Measurements from ENCODE around the gene HBQ1.
"Not testable (repeated sequence)": the region's sequence is repeated elsewhere in the genome, so short reads cannot be mapped to it uniquely, and the experiment has no call there.

HBQ1 gene

DNA sequence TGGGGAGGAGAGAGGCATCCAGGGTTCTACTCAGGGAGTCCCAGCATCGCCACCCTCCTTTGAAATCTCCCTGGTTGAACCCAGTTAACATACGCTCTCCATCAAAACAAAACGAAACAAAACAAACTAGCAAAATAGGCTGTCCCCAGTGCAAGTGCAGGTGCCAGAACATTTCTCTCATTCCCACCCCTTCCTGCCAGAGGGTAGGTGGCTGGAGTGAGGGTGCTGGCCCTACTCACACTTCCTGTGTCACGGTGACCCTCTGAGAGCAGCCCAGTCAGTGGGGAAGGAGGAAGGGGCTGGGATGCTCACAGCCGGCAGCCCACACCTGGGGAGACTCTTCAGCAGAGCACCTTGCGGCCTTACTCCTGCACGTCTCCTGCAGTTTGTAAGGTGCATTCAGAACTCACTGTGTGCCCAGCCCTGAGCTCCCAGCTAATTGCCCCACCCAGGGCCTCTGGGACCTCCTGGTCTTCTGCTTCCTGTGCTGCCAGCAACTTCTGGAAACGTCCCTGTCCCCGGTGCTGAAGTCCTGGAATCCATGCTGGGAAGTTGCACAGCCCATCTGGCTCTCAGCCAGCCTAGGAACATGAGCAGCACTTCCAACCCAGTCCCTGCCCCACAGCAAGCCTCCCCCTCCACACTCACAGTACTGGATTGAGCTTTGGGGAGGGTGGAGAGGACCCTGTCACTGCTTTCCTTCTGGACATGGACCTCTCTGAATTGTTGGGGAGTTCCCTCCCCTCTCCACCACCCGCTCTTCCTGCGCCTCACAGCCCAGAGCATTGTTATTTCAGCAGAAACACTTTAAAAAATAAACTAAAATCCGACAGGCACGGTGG, 6.1 kb upstream of the HBQ1 start:
- DNase-seq (ENCODE audit: low read depth); H3K4me3 ChIP-seq (ENCODE audit: low read depth, low read length): not testable (repeated sequence)

DNA sequence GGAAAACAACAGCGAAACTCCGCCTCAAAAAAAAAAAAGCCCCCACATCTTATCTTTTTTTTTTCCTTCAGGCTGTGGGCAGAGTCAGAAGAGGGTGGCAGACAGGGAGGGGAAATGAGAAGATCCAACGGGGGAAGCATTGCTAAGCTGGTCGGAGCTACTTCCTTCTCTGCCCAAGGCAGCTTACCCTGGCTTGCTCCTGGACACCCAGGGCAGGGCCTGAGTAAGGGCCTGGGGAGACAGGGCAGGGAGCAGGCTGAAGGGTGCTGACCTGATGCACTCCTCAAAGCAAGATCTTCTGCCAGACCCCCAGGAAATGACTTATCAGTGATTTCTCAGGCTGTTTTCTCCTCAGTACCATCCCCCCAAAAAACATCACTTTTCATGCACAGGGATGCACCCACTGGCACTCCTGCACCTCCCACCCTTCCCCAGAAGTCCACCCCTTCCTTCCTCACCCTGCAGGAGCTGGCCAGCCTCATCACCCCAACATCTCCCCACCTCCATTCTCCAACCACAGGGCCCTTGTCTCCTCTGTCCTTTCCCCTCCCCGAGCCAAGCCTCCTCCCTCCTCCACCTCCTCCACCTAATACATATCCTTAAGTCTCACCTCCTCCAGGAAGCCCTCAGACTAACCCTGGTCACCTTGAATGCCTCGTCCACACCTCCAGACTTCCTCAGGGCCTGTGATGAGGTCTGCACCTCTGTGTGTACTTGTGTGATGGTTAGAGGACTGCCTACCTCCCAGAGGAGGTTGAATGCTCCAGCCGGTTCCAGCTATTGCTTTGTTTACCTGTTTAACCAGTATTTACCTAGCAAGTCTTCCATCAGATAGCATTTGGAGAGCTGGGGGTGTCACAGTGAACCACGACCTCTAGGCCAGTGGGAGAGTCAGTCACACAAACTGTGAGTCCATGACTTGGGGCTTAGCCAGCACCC, 5.0 kb upstream of the HBQ1 start:
- H3K4me3 ChIP-seq (ENCODE audit: low read depth, low read length) = no peak overlapping the region
- no peak for DNase-seq (ENCODE audit: low read depth)

DNA sequence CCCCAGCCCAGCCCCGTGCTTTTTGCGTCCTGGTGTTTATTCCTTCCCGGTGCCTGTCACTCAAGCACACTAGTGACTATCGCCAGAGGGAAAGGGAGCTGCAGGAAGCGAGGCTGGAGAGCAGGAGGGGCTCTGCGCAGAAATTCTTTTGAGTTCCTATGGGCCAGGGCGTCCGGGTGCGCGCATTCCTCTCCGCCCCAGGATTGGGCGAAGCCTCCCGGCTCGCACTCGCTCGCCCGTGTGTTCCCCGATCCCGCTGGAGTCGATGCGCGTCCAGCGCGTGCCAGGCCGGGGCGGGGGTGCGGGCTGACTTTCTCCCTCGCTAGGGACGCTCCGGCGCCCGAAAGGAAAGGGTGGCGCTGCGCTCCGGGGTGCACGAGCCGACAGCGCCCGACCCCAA, 4.3 kb upstream of the HBQ1 start:
- not testable (repeated sequence) for DNase-seq (ENCODE audit: low read depth); H3K4me3 ChIP-seq (ENCODE audit: low read depth, low read length)

DNA sequence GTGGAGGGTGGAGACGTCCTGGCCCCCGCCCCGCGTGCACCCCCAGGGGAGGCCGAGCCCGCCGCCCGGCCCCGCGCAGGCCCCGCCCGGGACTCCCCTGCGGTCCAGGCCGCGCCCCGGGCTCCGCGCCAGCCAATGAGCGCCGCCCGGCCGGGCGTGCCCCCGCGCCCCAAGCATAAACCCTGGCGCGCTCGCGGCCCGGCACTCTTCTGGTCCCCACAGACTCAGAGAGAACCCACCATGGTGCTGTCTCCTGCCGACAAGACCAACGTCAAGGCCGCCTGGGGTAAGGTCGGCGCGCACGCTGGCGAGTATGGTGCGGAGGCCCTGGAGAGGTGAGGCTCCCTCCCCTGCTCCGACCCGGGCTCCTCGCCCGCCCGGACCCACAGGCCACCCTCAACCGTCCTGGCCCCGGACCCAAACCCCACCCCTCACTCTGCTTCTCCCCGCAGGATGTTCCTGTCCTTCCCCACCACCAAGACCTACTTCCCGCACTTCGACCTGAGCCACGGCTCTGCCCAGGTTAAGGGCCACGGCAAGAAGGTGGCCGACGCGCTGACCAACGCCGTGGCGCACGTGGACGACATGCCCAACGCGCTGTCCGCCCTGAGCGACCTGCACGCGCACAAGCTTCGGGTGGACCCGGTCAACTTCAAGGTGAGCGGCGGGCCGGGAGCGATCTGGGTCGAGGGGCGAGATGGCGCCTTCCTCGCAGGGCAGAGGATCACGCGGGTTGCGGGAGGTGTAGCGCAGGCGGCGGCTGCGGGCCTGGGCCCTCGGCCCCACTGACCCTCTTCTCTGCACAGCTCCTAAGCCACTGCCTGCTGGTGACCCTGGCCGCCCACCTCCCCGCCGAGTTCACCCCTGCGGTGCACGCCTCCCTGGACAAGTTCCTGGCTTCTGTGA, 3.5 kb upstream of the HBQ1 start, which contains the start of gene HBA1:
TSS of gene HBA1 (plus strand) at position 204 of the 906 bp plus-strand sequence. CDS start at position 241, 37 bp downstream.
- not testable (repeated sequence) for H3K4me3 ChIP-seq (ENCODE audit: low read depth, low read length); DNase-seq (ENCODE audit: low read depth)

DNA sequence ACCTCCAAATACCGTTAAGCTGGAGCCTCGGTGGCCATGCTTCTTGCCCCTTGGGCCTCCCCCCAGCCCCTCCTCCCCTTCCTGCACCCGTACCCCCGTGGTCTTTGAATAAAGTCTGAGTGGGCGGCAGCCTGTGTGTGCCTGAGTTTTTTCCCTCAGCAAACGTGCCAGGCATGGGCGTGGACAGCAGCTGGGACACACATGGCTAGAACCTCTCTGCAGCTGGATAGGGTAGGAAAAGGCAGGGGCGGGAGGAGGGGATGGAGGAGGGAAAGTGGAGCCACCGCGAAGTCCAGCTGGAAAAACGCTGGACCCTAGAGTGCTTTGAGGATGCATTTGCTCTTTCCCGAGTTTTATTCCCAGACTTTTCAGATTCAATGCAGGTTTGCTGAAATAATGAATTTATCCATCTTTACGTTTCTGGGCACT, 2.9 kb upstream of the HBQ1 start:
- H3K4me3 ChIP-seq (ENCODE audit: low read depth, low read length) = no peak overlapping the region
- DNase-seq (ENCODE audit: low read depth) = no peak

DNA sequence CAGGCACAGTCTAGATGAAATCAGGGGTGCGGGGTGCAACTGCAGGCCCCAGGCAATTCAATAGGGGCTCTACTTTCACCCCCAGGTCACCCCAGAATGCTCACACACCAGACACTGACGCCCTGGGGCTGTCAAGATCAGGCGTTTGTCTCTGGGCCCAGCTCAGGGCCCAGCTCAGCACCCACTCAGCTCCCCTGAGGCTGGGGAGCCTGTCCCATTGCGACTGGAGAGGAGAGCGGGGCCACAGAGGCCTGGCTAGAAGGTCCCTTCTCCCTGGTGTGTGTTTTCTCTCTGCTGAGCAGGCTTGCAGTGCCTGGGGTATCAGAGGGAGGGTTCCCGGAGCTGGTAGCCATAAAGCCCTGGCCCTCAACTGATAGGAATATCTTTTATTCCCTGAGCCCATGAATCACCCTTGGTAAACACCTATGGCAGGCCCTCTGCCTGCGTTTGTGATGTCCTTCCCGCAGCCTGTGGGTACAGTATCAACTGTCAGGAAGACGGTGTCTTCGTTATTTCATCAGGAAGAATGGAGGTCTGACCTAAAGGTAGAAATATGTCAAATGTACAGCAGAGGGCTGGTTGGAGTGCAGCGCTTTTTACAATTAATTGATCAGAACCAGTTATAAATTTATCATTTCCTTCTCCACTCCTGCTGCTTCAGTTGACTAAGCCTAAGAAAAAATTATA, 2.1 kb upstream of the HBQ1 start:
- H3K4me3 ChIP-seq (ENCODE audit: low read depth, low read length) = no peak overlapping the region
- DNase-seq (ENCODE audit: low read depth) = no peak

DNA sequence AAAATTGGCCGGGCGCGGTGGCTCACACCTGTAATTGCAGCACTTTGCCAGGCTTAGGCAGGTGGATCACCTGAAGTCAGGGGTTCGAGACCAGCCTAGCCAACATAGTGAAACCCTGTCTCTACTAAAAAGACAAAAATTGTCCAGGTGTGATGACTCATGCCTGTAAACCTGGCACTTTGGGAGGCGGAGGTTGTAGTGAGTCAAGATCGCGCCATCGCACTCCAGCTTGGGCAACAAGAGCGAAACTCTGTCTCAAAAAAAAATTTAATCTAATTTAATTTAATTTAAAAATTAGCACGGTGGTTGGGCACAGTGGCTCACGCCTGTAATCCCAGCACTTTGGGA, 1.6 kb upstream of the HBQ1 start:
- no peak overlapping the region for H3K4me3 ChIP-seq (ENCODE audit: low read depth, low read length)
- no peak for DNase-seq (ENCODE audit: low read depth)

DNA sequence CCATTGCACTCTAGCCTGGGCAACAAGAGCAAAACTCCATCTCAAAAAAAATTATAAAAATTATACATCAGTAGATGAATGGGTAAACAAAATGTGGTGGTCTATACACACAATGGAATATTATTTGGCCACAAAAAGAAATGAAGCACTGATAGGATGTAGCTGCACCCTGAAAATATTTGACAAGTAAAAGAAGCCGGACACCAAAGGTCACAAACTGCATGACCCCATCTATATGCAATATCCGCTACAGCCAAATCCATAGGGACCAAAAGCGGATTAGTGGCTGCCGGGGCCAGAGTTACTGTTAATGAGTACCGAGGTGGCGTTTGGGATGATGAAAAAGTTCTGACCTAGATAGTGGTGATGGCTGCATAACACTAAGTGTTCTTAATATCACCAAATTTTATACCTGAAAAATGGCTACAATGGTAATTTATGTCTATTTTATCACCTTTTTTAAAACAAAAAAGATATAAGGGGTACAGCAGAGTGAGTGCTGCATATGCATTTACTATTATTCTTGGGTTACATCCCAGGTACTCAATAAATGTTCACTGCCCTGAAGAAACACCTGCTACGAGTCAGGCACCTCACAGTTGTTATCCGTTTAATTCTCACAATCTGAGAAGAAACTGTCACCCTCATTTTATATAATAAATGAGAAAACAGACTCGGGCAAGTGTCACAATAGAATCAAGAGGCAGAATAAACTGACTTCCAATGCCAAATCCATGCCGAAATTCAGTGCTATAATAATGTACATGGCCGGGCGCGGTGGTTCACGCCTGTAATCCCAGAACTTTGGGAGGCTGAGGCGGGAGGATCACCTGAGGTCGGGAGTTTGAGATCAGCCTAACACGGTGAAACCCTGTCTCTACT, 807 bp upstream of the HBQ1 start:
- H3K4me3 ChIP-seq (ENCODE audit: low read depth, low read length) = no peak overlapping the region
- DNase-seq (ENCODE audit: low read depth) = no peak

DNA sequence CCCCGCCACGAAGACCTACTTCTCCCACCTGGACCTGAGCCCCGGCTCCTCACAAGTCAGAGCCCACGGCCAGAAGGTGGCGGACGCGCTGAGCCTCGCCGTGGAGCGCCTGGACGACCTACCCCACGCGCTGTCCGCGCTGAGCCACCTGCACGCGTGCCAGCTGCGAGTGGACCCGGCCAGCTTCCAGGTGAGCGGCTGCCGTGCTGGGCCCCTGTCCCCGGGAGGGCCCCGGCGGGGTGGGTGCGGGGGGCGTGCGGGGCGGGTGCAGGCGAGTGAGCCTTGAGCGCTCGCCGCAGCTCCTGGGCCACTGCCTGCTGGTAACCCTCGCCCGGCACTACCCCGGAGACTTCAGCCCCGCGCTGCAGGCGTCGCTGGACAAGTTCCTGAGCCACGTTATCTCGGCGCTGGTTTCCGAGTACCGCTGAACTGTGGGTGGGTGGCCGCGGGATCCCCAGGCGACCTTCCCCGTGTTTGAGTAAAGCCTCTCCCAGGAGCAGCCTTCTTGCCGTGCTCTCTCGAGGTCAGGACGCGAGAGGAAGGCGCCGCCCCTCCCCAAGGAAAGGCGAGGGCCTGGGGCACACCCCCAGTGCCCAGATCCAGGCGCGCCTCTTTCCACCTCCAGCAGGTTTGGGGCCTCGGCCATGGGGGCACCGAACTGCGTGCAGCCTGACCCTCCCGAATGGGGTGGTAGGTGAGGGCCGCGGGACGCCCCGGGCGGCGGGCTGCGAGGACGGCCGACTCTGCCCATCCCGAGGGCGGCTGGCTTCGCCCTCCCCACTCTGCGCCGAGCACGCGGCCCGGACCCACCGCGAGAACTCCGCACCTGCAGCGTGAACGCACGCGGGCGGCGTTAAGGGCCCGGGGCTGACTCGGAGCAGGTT, 664 bp downstream of the HBQ1 start:
- peak overlapping the region; percentile 46 for H3K4me3 ChIP-seq (ENCODE audit: low read depth, low read length)
- DNase-seq (ENCODE audit: low read depth) = no peak

DNA sequence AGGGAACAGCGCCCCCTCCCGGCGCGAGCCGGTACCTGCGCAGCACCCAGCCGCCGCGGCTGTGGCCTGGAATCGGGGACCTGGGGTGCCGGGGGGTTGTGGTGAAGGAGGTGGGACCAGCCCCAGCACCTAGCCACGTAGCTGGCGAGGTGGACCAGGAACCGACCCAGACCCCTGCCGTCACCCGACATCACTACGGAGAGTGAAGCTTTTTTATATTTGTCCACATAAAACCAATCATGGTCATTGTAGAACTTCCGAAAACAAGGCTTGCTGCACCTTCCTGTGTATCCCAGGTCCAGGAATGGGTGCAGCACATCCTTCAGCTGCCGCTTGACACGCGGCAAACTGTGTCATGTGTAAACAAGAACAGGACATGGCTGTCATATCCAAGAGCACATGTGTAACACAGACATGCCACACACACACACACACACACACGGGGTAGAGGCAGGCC, 1.3 kb downstream of the HBQ1 start:
- peak overlapping the region; percentile 46 for H3K4me3 ChIP-seq (ENCODE audit: low read depth, low read length)
- DNase-seq (ENCODE audit: low read depth) = no peak

DNA sequence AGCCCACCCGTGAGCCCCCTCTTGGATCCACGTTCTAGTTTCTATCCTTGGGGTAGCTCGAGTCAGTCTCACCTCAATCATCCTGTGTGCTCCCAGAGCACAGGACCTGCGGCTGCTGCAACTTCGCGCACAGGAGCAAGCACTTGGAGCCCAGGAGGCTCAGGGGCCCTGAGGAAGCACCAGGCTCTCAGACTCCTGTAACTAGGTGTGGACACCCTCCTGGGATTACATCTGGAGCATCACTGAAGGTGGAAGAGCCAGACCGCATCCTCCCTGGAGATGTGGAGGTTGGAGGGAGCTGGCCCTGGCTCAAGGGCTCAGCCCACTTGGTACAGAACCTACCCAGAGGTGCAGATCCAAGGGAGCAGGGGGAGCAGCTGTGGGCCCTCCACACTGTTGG, 2.7 kb downstream of the HBQ1 start:
- DNase-seq (ENCODE audit: low read depth) = no peak
- no peak overlapping the region for H3K4me3 ChIP-seq (ENCODE audit: low read depth, low read length)

DNA sequence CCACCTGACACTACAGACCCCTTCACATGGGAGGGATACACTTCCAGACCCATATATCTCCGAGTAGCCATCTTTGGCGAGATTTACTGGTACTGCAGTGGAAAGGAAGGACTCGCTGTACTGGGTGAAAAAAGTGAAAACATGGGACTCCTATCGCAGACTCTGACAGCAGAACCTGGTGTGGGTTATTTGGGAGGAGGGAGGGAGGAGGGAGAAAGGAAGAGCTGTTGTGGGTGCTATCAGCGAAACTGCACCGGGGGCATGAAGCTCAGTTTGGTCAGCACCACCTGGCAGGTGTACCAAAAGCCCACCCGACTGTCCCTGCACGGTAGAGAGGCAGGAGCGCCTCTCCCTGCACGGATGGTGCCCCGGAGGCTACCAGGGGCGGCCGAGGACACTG, 5.0 kb downstream of the HBQ1 start:
- DNase-seq (ENCODE audit: low read depth) = no peak
- no peak overlapping the region for H3K4me3 ChIP-seq (ENCODE audit: low read depth, low read length)

DNA sequence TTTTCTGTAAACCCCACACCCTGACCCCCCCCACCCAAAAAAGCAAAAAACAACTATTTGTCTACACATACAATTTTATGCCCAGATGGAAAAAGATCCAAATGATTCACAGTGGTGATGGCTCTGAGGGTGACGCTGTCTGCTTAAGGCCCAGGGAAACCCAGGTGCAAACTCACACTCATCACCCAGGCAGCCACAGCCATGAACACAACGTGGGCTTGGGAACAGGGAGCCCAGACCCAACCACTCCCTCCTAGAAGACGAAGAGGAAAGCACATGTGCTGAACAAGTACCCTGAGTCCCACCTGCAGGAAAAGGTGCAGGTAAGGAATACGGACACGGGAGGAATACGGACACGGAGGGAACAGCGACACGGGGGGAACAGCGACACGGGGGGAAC, 5.4 kb downstream of the HBQ1 start:
- no peak for DNase-seq (ENCODE audit: low read depth)
- H3K4me3 ChIP-seq (ENCODE audit: low read depth, low read length) = no peak overlapping the region

DNA sequence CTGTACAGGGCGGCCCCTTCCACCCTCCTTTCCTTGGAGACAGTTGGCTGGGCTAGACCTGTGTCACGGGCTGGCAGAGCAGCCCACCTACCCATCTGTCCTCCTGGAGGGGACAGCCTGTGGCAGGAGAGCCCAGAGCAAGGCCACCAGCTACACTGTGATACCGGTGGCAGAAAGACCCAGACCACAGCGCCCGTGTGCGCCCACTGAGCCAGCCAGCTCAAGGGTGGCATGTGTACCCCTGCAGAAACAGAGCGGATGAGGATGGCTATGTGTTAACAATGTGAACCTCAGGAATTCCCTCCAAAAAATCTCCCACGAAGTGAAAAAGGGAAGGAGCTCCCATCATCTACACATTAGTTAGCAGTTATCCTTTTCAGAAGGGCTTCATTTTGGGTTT, 7.1 kb downstream of the HBQ1 start:
- H3K4me3 ChIP-seq (ENCODE audit: low read depth, low read length) = no peak overlapping the region
- DNase-seq (ENCODE audit: low read depth) = no peak

DNA sequence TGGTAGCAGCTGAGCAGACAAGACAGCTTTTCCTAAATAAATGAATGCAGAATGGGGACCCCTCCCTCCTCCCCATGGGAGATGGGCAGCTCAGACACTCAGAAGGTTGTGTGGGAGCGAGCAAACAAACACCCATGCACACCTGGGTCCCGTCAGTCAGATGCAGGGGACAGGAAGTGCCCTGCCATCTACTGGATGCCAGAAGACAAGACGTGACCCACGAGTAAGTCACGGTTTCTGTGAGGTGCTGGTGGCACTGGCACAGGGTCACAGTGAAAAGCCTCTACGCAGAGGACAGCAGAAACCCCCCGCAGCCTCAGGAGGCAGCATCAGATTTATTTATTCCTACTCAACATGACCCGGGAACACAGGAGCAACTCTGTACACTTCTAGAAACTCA, 8.4 kb downstream of the HBQ1 start:
- no peak for DNase-seq (ENCODE audit: low read depth)
- no peak overlapping the region for H3K4me3 ChIP-seq (ENCODE audit: low read depth, low read length)

DNA sequence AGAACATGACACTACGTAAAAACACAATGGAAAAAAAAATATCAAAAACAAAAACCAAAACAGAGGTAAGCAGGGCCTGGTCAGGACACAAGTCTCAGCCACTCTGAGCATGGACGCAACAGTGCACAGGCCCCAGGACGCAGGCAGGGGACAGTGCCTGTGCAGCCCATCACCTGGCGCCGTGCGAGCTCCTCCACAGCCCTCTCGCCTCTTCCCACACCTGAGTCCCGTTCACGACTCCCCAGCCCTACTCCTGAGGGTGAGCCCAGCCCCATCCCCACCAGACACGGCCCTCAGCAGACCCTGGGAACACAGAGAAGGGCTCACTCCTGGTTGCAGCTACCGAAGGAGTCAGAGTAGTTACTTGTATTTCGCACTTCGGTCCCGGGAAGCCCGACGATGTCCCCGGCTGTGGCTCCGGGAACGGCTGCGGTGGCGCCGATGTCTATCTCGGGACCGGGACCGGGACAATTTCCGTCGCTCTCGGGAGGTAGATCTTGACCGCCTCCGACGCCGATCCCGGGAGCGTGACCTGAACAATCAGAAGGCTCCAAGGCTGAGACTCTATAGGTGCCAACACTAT, 9.4 kb downstream of the HBQ1 start:
- H3K4me3 ChIP-seq (ENCODE audit: low read depth, low read length) = no peak overlapping the region
- no peak for DNase-seq (ENCODE audit: low read depth)

DNA sequence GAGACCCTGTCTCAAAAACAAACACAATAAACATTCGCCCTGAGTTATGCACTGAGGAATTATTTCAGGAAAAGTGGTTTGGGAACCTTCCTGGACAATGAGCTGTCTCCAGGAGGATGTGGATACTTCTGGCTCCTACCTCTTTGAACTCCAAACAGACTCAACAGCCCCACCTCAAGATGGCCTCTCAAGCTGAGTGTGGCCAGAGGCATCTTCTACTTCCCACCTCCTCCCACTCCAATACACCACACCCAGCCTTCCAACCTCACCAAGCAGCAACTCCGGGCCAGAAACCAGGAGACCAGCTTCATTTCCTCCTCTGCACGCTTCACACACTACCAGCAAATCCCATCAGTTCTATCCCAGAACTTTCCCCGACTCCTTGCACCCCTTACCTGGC, 11.6 kb downstream of the HBQ1 start:
- DNase-seq (ENCODE audit: low read depth) = no peak
- no peak overlapping the region for H3K4me3 ChIP-seq (ENCODE audit: low read depth, low read length)
